Stimulated activated CD4-positive, alpha-beta T cell treated with anti-CD3 and anti-CD28 coated beads, Interleukin-2, amount 100 ng/mL, for 4 hours (primary cell): ENCODE measurements around the gene HJURP.

ENCODE experiments used
- DNase-seq: peaks from one replicate; pipeline ENCODE4 v3.0.0-alpha.2; 2020; ENCODE audit warnings: low read depth

Gene HJURP

GRCh38 chr2:233791883-233792329, 62.4 kb downstream of the HJURP start:
- DNase-seq = no peak

- DNase-seq = no peak
Measured at GRCh38 chr2:233791151-233791882, 63.0 kb downstream of the HJURP start.

GRCh38 chr2:233789554-233789953, 64.8 kb downstream of the HJURP start:
- no peak for DNase-seq
